HepG2 (cell line): ENCODE measurements around the gene TXNDC2. TPM values are rescaled to one million over a fixed set of nuclear protein-coding genes. Genes with fewer than 3 reads are reported as not detected.
A peak's percentile ranks its signal among the peaks of the same experiment; 100 is the strongest.

Experiments
- HOXA7 ChIP-seq: sonication (generic); formaldehyde crosslinking; IDR thresholded peaks from 2 replicates; pipeline ENCODE4 v1.8.1; 2022; ENCODE audit warnings: mild to moderate bottlenecking, missing genetic modification reagents, moderate library complexity
- MIER3 ChIP-seq: IDR thresholded peaks from 2 replicates; pipeline ENCODE4 v1.6.1; 2016; ENCODE audit warnings: missing compliant biosample characterization, borderline replicate concordance
- RFX5 ChIP-seq: IDR thresholded peaks from 2 replicates; pipeline ENCODE4 v1.6.1; 2011; ENCODE audit warnings: low read depth, low read length, improper control_type of control experiment
- SOX5 ChIP-seq: IDR thresholded peaks from 2 replicates; pipeline ENCODE4 v1.6.1; 2016; ENCODE audit warnings: borderline replicate concordance
- THAP9 ChIP-seq: sonication (generic); formaldehyde crosslinking; IDR thresholded peaks from 2 replicates; pipeline ENCODE4; 2020; ENCODE audit warnings: missing genetic modification reagents, mild to moderate bottlenecking, borderline replicate concordance
- U2AF2 ChIP-seq: fragments of 200-400 bp; formaldehyde crosslinking; IDR thresholded peaks from 2 replicates; pipeline ENCODE4 v1.6.1; 2017; ENCODE audit warnings: low read depth, mild to moderate bottlenecking, low read length
- ZNF121 ChIP-seq: sonication (generic); formaldehyde crosslinking; IDR thresholded peaks from 2 replicates; pipeline ENCODE4 v1.5.0; 2020; ENCODE audit warnings: mild to moderate bottlenecking, missing genetic modification reagents
- ZNF597 ChIP-seq: sonication (generic); formaldehyde crosslinking; IDR thresholded peaks from 2 replicates; pipeline ENCODE4 v1.5.0; 2020; ENCODE audit warnings: missing genetic modification reagents
- ZNF761 ChIP-seq: sonication (generic); formaldehyde crosslinking; conservative IDR thresholded peaks from 2 replicates; pipeline ENCODE4 v1.4.0; 2020; ENCODE audit warnings: mild to moderate bottlenecking, missing genetic modification reagents
- polyA plus RNA-seq, 8 experiments: library from polyadenylated mRNA; depleted of rRNA in 3 of 8; stranded (reverse) in 7 of 8; unstranded in 1 of 8; fragments of >200 nt; fragmentation: Illumina TruSeq in 4 of 8; extraction: Trizol in 4 of 8; gene quantifications; 2 replicates each; pipeline versions ENCODE4 v1.2.1 to v1.2.3, GENCODE V29; 2011 to 2016; ENCODE audit warnings: low read depth in 4 of 8, missing spikeins in 1 of 8, mixed read lengths in 1 of 8; ENCODE audit not compliant: insufficient read depth in 1 of 8
- total RNA-seq, 5 experiments: library from RNA; depleted of rRNA; stranded (reverse); fragments of >200 nt; fragmentation: Illumina TruSeq; extraction: Trizol; gene quantifications; 2 replicates each; pipeline ENCODE4 v1.2.3, GENCODE V29; 2016; ENCODE audit warnings: low read depth in 1 of 5
- TF ChIP-seq, protein P1 (sequence below): IDR thresholded peaks from 2 replicates; pipeline ENCODE4 v1.6.1; 2016; ENCODE audit warnings: low read depth, missing genetic modification reagents, missing compliant biosample characterization
- TF ChIP-seq, protein P2 (sequence below): sonication (generic); formaldehyde crosslinking; IDR thresholded peaks from 2 replicates; pipeline ENCODE4 v1.4.0; 2020; ENCODE audit warnings: missing genetic modification reagents

TXNDC2 gene
- total and polyA plus RNA-seq, 2 of the 13 experiments (the other 11 are each of a cell fraction or from before 2014, with no cell fraction given), result not detected

DNA sequence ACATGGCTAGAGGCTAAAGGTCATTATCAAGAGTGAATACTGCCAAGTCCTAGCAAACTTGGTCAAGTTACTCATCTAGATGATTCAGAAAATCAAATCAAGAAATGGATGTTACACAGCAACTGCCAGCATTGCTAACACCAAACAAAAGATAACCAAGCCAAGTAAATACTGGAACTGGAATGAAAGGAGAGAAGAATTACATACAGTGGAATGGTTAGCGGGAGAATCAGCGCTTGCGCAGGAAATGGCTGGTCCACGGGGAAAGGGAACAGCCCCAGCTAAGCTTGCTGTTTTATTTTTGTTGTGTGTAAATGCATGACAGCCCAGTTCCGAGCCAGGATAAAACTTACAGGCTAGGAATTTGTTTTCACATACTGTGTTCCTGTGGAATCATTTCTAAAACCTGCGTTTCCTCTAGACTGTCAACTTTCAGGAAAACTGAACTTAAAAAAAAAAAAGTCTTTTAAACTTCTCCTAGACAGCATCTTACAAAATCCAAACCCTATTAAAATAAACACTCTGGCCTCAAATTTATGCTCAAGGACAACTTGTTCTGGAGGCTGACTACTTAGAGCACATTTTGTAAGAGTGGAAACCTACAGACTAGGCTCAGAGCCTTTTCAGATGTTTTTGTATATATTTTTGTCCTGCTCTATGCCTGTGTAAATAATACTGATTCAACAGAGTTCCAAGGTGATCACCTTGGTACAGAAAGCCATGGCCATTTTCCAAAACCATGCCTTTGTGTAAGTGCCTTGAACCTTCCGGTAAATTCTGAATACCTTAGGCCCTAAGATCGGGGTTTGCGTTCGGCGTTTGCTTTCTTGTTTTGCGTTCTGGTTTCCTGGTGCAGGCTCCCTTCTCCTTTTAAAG lies 30.7 kb upstream of the TXNDC2 start (continued):
- TF ChIP-seq, protein P1, sequence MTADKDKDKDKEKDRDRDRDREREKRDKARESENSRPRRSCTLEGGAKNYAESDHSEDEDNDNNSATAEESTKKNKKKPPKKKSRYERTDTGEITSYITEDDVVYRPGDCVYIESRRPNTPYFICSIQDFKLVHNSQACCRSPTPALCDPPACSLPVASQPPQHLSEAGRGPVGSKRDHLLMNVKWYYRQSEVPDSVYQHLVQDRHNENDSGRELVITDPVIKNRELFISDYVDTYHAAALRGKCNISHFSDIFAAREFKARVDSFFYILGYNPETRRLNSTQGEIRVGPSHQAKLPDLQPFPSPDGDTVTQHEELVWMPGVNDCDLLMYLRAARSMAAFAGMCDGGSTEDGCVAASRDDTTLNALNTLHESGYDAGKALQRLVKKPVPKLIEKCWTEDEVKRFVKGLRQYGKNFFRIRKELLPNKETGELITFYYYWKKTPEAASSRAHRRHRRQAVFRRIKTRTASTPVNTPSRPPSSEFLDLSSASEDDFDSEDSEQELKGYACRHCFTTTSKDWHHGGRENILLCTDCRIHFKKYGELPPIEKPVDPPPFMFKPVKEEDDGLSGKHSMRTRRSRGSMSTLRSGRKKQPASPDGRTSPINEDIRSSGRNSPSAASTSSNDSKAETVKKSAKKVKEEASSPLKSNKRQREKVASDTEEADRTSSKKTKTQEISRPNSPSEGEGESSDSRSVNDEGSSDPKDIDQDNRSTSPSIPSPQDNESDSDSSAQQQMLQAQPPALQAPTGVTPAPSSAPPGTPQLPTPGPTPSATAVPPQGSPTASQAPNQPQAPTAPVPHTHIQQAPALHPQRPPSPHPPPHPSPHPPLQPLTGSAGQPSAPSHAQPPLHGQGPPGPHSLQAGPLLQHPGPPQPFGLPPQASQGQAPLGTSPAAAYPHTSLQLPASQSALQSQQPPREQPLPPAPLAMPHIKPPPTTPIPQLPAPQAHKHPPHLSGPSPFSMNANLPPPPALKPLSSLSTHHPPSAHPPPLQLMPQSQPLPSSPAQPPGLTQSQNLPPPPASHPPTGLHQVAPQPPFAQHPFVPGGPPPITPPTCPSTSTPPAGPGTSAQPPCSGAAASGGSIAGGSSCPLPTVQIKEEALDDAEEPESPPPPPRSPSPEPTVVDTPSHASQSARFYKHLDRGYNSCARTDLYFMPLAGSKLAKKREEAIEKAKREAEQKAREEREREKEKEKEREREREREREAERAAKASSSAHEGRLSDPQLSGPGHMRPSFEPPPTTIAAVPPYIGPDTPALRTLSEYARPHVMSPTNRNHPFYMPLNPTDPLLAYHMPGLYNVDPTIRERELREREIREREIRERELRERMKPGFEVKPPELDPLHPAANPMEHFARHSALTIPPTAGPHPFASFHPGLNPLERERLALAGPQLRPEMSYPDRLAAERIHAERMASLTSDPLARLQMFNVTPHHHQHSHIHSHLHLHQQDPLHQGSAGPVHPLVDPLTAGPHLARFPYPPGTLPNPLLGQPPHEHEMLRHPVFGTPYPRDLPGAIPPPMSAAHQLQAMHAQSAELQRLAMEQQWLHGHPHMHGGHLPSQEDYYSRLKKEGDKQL (CRISPR knock-in tag), result peak; percentile 36; the same call in 1 of the 2 replicates
- no peak; the same call in 1 of the 2 replicates for TF ChIP-seq MIER3 (CRISPR knock-in tag)
- no peak for TF ChIP-seq ZNF597
- no peak for TF ChIP-seq RFX5
- no peak for TF ChIP-seq ZNF761 (CRISPR knock-in tag)
- TF ChIP-seq, protein P2, sequence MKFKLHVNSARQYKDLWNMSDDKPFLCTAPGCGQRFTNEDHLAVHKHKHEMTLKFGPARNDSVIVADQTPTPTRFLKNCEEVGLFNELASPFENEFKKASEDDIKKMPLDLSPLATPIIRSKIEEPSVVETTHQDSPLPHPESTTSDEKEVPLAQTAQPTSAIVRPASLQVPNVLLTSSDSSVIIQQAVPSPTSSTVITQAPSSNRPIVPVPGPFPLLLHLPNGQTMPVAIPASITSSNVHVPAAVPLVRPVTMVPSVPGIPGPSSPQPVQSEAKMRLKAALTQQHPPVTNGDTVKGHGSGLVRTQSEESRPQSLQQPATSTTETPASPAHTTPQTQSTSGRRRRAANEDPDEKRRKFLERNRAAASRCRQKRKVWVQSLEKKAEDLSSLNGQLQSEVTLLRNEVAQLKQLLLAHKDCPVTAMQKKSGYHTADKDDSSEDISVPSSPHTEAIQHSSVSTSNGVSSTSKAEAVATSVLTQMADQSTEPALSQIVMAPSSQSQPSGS (CRISPR knock-in tag), result no peak
- no peak for TF ChIP-seq THAP9 (CRISPR knock-in tag)
- TF ChIP-seq HOXA7, result no peak
- peak; percentile 79; the same call in 1 of the 2 replicates for TF ChIP-seq SOX5 (CRISPR knock-in tag)
- no peak for TF ChIP-seq ZNF121 (CRISPR knock-in tag)
- TF ChIP-seq U2AF2, result no peak
